ENCODE data around the gene CYP17A1. TPM values are rescaled to one million over a fixed set of nuclear protein-coding genes. Genes with fewer than 3 reads are reported as not detected.

Gene CYP17A1
- total RNA-seq, 2 experiments from 2014 or later: not detected

DNA sequence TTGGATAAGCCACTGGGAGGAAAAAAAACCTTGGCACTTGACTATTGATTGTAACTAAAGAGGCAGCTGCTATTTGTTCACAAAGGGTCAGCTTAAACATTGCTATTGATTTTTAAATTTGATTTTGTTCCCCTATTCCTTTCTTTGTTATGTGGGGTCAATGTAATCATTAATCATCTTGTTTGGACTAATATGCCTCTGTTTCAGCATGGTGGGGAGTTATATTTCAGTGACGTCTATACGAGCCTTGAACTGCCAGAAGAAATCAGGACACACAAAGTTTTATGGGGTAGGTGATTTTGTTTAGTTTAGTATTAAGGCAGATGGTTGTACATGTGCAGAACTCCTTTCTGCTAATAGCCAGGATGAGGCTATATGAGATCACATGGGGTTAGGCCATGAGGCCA is 39.5 kb upstream of the CYP17A1 start:
- TF ChIP-seq, protein P1, sequence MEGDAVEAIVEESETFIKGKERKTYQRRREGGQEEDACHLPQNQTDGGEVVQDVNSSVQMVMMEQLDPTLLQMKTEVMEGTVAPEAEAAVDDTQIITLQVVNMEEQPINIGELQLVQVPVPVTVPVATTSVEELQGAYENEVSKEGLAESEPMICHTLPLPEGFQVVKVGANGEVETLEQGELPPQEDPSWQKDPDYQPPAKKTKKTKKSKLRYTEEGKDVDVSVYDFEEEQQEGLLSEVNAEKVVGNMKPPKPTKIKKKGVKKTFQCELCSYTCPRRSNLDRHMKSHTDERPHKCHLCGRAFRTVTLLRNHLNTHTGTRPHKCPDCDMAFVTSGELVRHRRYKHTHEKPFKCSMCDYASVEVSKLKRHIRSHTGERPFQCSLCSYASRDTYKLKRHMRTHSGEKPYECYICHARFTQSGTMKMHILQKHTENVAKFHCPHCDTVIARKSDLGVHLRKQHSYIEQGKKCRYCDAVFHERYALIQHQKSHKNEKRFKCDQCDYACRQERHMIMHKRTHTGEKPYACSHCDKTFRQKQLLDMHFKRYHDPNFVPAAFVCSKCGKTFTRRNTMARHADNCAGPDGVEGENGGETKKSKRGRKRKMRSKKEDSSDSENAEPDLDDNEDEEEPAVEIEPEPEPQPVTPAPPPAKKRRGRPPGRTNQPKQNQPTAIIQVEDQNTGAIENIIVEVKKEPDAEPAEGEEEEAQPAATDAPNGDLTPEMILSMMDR (IDR thresholded peaks at IDR 0.05): no peak
- Histone ChIP-seq H3K4me1 (ENCODE audit: insufficient read depth, low read length) (no peaks in the 10 kb centered on the region), H3K27ac (ENCODE audit: low read depth in 1 of 2, low read length in 2 of 2) (no peak overlapping the region), H3K4me3 (ENCODE audit: low read length) (no peak overlapping the region), H3K27me3 (ENCODE audit: control insufficient read depth in 1 of 2, insufficient read depth in 2 of 2, low read length in 2 of 2) (no peaks in the 10 kb centered on the region), H3K36me3 (ENCODE audit: insufficient read depth, low read length) (no peaks in the 10 kb centered on the region), H3K9me3 (ENCODE audit: control insufficient read depth in 1 of 2, insufficient read depth in 1 of 2, low read length in 2 of 2) (no peaks in the 10 kb centered on the region)
- Mint-ChIP-seq H3K27ac (no peak overlapping the region), H3K4me1 (ENCODE audit: low read depth) (no peaks in the 10 kb centered on the region), H3K27me3 (no peaks in the 10 kb centered on the region), H3K9me3 (no peaks in the 10 kb centered on the region), H3K36me3 (ENCODE audit: low read depth) (no peaks in the 10 kb centered on the region), H3K4me3 (no peak overlapping the region)
- ChIA-PET CTCF (interaction anchor here (0.7 kb wide), 1 partner anchor 137 kb away, joined by 3 read pairs; no protein-coding TSS in a partner anchor), POLR2A (no interaction called here)
- no peak for ATAC-seq (ENCODE audit: poor library complexity)
- DNase-seq: no peak
- intact Hi-C loops (cut with DNase I, micrococcal nuclease): no loop called here

DNA sequence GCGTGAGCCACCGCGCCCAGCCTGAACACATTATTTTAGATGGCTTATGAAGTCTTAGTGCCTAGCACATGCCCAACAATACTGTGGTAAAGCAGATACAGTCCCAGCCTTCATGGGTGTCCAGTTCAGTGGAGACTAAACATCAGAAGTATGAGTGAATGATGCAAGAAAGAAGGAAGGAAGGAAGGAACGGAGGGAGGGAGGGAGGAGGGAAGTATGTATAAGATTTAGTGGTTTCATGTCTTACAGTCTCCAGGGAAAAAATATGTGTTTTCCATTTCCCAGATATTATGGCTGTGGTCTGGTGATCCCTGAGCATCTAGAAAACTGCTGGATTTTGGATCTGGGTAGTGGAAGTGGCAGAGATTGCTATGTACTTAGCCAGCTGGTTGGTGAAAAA is 35.0 kb upstream of the CYP17A1 start:
- no peak overlapping the region for H3K27ac Mint-ChIP-seq
- no peak overlapping the region for H3K27ac ChIP-seq (ENCODE audit: low read depth in 1 of 2, low read length in 2 of 2)
- peaks cover 19% of the 10 kb centered on the region for H3K4me1 Mint-ChIP-seq (ENCODE audit: low read depth)
- H3K27me3 ChIP-seq (ENCODE audit: control insufficient read depth in 1 of 2, insufficient read depth in 2 of 2, low read length in 2 of 2): peaks cover 14 to 17% of the 10 kb centered on the region in 2 experiments
- no peaks in the 10 kb centered on the region for H3K36me3 ChIP-seq (ENCODE audit: insufficient read depth, low read length)
- intact Hi-C loops (cut with DNase I, micrococcal nuclease): no loop called here
- H3K4me1 ChIP-seq (ENCODE audit: insufficient read depth, low read length): peaks cover 9% of the 10 kb centered on the region
- ChIA-PET CTCF (no interaction called here), POLR2A (interaction anchor here (0.7 kb wide), 1 partner anchor 46 kb away, joined by 4 read pairs; the partner anchor contains the start of gene CNNM2)
- TF ChIP-seq, protein P1 (IDR thresholded peaks at IDR 0.05): no peak
- no peak overlapping the region for H3K4me3 ChIP-seq (ENCODE audit: low read length)
- ATAC-seq (ENCODE audit: poor library complexity) (no peak), DNase-seq (no peak)
- no peaks in the 10 kb centered on the region for H3K36me3 Mint-ChIP-seq (ENCODE audit: low read depth)
- no peak overlapping the region for H3K4me3 Mint-ChIP-seq
- no peaks in the 10 kb centered on the region for H3K9me3 Mint-ChIP-seq
- H3K27me3 Mint-ChIP-seq: peaks cover 18% of the 10 kb centered on the region
- no peaks in the 10 kb centered on the region for H3K9me3 ChIP-seq (ENCODE audit: control insufficient read depth in 1 of 2, insufficient read depth in 1 of 2, low read length in 2 of 2)

DNA sequence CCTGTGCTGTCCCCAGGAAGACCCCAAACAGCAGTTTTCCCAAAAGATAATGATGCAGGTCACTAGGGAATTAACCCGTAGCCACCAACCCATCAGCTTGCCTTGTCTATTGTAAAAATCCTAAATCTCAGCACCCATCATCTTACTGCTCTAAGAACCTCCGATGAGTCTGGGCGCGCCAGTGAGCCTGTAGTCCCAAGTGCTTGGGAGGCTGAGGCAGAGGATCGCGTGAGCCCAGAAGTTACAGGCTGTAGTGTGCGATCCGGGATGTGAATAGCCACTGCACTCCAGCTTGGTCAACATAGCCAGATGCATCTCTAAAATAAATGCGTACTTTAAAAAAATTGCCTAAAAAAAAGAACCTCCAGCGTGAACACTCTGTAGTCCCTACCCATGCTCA is 33.0 kb upstream of the CYP17A1 start:
- Histone ChIP-seq H3K4me3 (ENCODE audit: low read length) (no peak overlapping the region), H3K9me3 (ENCODE audit: control insufficient read depth in 1 of 2, insufficient read depth in 1 of 2, low read length in 2 of 2) (no peaks in the 10 kb centered on the region), H3K4me1 (ENCODE audit: insufficient read depth, low read length) (peaks cover 9% of the 10 kb centered on the region), H3K27me3 (ENCODE audit: control insufficient read depth in 1 of 2, insufficient read depth in 2 of 2, low read length in 2 of 2) (peaks cover 14 to 17% of the 10 kb centered on the region in 2 experiments), H3K27ac (ENCODE audit: low read depth in 1 of 2, low read length in 2 of 2) (no peak overlapping the region), H3K36me3 (ENCODE audit: insufficient read depth, low read length) (peaks cover 3% of the 10 kb centered on the region)
- Mint-ChIP-seq H3K4me3 (no peak overlapping the region), H3K9me3 (no peaks in the 10 kb centered on the region), H3K36me3 (ENCODE audit: low read depth) (peaks cover 4% of the 10 kb centered on the region), H3K27me3 (peaks cover 18% of the 10 kb centered on the region), H3K4me1 (ENCODE audit: low read depth) (peaks cover 19% of the 10 kb centered on the region), H3K27ac (no peak overlapping the region)
- intact Hi-C loops (cut with DNase I, micrococcal nuclease): no loop called here
- CTCF ChIA-PET: no interaction called here
- ATAC-seq (ENCODE audit: poor library complexity): no peak
- POLR2A ChIA-PET: no interaction called here
- DNase-seq: no peak
- TF ChIP-seq, protein P1 (IDR thresholded peaks at IDR 0.05): no peak

All from CD4-positive, alpha-beta T cell (primary cell).